PFSK-1 (cell line): ENCODE measurements around the gene LYSET.

Experiments
- FOXP2 ChIP-seq: optimal IDR thresholded peaks from 2 replicates; pipeline ENCODE3; 2011; ENCODE audit warnings: borderline replicate concordance, control low read depth, inconsistent platforms; ENCODE audit not compliant: insufficient read depth; ENCODE audit errors: extremely low read length, extremely low read depth
- POLR2AphosphoS5 ChIP-seq: IDR thresholded peaks from 2 replicates; pipeline ENCODE4 v1.6.1; 2012; ENCODE audit warnings: low read depth, mild to moderate bottlenecking, control low read depth, low read length, moderate library complexity
- TAF1 ChIP-seq: IDR thresholded peaks from 2 replicates; pipeline ENCODE4 v1.6.1; 2012; ENCODE audit warnings: low read length, control low read depth, borderline replicate concordance; ENCODE audit not compliant: insufficient read depth
- TF ChIP-seq, protein P1 (sequence below), 2 experiments: IDR thresholded peaks; 2 replicates each; pipeline versions ENCODE4 v1.6.1 to v1.8.0; 2011 to 2012; ENCODE audit warnings: low read depth in 2 of 2, low read length in 2 of 2, control low read depth in 1 of 2, inconsistent platforms in 1 of 2, mild to moderate bottlenecking in 1 of 2, moderate library complexity in 1 of 2; ENCODE audit not compliant: insufficient read depth in 1 of 2

GRCh38 chr14:93160353-93160801 lies 24.7 kb upstream of the LYSET start:
- no peak for TF ChIP-seq TAF1
- TF ChIP-seq POLR2AphosphoS5 = no peak
- TF ChIP-seq FOXP2 = no peak
- TF ChIP-seq, protein P1, sequence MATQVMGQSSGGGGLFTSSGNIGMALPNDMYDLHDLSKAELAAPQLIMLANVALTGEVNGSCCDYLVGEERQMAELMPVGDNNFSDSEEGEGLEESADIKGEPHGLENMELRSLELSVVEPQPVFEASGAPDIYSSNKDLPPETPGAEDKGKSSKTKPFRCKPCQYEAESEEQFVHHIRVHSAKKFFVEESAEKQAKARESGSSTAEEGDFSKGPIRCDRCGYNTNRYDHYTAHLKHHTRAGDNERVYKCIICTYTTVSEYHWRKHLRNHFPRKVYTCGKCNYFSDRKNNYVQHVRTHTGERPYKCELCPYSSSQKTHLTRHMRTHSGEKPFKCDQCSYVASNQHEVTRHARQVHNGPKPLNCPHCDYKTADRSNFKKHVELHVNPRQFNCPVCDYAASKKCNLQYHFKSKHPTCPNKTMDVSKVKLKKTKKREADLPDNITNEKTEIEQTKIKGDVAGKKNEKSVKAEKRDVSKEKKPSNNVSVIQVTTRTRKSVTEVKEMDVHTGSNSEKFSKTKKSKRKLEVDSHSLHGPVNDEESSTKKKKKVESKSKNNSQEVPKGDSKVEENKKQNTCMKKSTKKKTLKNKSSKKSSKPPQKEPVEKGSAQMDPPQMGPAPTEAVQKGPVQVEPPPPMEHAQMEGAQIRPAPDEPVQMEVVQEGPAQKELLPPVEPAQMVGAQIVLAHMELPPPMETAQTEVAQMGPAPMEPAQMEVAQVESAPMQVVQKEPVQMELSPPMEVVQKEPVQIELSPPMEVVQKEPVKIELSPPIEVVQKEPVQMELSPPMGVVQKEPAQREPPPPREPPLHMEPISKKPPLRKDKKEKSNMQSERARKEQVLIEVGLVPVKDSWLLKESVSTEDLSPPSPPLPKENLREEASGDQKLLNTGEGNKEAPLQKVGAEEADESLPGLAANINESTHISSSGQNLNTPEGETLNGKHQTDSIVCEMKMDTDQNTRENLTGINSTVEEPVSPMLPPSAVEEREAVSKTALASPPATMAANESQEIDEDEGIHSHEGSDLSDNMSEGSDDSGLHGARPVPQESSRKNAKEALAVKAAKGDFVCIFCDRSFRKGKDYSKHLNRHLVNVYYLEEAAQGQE (IDR thresholded peaks at IDR 0.05; ENCODE audit: insufficient read depth in 1 of 2, low read depth in 2 of 2, low read length in 2 of 2) = no peak
